HG02610 (cell line): ENCODE results near the gene CD8A.

Source experiments
- ATAC-seq: cut with Tn5 transposase; IDR thresholded peaks from one replicate; pipeline ENCODE4 v1.9.1; 2021; ENCODE audit warnings: mild to moderate bottlenecking, moderate library complexity; ENCODE audit not compliant: unreplicated experiment

CD8A gene

DNA sequence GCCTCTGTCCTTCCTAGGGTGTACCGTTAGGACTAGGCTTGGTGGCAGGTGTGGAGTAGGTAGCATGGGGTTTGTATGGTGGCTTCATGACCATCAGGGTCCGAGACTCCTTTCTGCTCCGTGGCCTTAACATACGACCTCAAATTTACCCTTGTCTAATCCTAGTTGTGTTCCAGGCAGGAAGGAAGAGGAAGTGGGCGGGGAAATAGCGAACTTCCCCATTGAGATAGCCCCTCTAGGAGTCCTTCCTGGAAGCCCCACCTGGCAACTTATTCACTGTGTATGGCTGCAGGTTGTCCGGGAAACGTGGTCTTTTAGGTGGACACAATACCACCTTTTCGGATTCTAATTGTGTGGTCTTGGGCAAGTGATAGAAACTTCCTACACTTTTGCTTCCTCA, 9.3 kb downstream of the CD8A start:
- ATAC-seq = no peak

- ATAC-seq = no peak
Observed at GRCh38 chr2:86779971-86780370, 10.7 kb downstream of the CD8A start.

- no peak for ATAC-seq
Observed at GRCh38 chr2:86778957-86779356, 11.8 kb downstream of the CD8A start.

DNA sequence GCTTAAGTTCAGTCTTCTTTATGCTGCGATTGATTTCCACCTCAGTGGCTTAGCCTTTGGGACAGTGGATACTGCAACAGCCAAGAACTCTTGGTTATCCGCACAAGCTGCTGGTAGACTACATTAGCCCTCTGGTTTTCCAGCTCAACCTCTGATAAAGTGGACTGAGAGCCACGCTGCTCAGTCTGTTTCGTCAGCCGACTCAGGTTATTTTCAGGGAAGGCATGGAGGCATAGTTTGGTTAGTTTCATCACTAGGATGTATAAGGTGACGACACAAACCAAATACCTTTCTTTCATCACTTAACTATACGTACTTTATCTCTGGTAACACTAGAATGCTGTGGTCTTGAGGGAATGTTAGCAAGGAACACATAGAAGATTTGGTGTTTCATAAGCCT, 14.2 kb downstream of the CD8A start:
- no peak for ATAC-seq

GRCh38 chr2:86775338-86775737, 15.4 kb downstream of the CD8A start:
- no peak for ATAC-seq

DNA sequence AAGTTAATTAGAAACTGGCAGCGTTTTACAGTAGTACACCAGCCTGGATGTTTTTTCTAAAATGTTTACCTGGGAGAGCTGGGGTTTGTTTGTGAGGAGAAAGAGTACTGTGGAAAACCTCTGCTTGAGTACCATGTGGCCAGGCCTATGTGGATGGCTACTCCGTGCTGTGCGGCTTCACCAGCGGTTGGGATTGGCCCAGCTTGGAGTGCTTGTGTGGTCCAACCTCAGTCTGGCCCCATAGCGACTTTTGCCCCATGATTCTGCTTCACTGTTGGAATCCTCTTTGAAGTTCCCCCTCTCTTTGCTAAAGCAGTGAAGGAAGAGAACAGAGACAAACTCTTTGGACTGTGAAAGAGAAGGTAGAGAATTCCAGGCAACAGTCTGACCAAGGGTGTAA, 15.9 kb downstream of the CD8A start:
- ATAC-seq = no peak

GRCh38 chr2:86772611-86773010, 18.1 kb downstream of the CD8A start:
- no peak for ATAC-seq

DNA sequence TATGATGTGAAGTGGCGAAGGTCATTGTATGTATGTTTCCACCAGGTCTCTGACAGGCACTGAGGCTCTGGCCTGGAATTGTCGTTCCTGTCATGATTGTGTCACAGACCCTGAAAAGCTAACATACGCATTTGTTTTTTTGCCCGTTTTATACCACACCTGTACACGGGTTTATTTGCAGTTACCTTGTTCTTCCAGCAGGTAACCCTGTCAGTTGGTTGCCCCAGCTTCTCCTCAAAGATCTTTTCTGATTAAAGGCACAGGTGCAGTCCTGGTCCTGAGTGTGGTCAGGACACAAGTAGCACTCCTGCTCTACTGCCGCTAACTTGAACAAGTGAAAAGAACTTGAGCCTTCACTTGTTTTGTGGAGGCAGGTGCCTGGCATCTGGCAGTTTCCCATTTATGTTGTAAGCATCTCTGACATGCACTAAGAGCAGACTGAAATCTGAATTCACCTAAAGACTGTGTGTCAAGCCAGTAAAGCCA, 19.9 kb downstream of the CD8A start:
- no peak for ATAC-seq

DNA sequence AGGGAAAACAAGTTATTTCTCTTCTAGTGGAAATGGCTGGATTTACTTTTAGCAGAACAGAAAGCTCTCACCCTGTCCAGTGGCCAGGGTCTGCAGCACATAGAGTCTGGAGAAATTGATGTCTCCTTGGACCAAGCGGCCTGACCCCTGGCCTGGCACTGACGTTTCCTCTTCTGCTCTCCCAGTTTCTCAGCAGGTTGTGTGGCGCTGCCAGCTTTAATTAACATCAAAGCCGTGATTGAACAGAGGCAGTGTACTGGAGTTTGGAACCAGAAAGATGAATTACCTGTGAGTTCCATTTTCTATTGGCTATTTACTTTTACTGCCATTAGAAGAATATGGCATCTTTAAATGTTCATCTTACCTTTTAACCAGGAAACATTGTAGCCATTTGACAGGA, 20.9 kb downstream of the CD8A start:
- ATAC-seq = no peak

DNA sequence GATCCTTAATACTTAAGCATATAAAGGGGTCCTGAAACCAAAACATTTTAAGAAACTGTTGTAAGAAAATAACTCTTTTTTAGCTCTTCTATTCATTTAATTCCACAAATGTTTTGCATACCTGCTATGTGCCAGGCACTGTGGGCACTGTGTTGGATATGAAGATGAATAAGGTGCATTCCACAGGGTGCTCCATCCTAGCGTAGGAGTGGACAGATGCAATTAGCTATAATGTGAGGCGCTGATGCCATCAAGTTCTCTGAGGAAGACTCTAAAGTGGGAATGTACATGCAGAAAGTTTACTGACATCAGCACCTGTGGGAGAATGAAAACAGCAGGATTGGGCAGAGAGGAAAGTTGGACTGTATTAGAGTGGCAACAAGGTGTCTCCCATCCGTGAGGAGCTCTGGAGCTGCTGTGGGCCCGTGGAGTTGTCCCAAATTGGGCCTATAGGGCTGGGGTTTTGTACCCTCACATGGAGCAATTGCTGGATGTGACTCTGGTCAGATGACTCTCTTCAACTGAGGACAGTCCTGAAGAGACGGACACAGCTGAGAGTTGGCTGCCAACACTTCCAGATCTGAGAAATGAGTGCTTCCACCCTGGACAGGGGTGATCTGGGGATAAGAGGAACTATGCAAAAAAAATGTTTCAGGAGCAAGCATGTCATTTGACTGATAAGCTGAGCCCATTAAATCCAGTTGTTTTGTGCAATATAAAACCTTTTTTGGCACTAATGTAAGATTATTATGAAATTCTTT, 22.3 kb downstream of the CD8A start:
- no peak for ATAC-seq

DNA sequence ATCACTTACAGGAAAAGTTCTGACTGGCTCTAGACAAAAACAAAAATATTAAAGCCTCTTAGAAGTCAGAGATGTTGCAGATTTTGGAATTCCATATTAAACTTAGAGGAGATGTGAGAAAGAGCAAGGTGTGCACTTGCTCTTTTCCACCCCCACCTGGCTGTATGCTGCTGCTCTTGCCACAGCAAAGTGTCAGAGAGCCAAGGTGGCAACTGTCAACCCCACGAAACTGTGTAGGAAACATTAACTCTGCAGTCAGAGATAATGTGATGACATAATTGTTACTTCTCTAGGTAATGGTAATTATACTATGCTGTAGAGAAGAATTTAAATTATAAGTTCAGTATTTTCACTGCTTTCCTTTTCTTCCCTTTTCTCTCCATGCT, 25.4 kb downstream of the CD8A start:
- no peak for ATAC-seq

DNA sequence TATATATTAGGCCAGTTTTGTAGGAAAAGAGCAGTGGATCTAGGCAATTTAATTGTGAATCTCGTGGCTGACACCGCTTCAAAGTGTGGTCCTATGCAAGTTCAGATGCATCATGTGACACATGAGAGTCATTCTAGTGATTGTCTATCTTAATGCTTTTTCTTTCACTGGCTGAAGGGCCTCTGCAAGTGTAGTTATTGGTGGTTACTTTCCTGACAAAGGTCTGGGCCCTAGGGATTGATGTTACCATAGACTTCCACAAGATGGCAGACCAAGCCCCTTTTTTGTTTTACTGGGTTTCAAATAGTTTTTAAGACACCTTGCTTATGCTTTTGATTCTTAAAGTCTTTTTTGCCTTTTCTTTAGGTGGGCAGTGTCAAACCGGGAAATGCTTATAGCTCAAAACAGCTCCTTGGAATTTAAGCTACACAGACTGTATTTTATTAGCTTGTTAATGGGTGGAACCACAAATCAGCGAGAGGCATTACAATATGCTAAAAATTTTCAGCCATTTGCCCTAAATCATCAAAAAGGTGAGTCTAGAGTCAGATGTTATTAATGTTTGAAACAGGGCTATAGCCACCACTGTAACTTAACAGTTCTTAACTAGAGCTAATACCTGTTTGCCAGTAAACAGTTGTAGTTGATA, 25.9 kb downstream of the CD8A start:
- no peak for ATAC-seq

DNA sequence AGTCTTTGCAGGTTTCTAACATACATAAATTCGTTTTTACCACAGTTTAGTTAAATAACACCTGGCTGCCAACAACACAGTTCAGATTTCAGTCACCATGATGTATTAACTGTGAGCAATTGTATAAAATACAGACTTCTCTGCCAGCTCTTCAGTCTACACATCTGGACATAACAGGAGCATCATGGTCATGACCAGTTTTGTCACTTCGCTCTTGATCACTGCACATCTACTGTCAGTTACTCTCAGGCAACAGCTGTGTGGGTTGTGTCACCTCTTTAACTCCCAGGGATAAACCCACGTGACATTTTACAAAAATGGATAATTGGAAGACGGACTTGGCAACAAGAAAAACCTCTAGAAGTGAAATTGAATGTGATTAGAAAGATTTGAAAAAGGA, 30.3 kb downstream of the CD8A start:
- no peak for ATAC-seq

DNA sequence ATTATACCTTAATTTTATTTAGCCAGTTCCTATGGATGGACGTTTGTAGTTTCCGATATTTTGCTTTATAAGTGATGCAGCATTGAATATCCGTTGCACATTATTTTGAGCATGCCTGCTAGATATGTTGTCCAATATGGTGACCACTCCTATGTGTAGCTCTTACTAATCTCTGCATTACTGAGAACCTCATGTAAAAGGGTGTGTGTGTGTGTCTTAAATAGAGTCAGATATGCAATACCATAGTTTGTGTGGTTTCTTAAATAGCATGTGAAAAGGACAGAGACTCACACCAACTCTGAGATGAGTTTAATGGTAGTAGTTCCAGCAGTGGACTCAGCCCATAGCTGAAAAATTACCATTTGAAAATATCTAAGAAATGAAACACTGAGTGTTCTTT, 32.3 kb downstream of the CD8A start:
- no peak for ATAC-seq

DNA sequence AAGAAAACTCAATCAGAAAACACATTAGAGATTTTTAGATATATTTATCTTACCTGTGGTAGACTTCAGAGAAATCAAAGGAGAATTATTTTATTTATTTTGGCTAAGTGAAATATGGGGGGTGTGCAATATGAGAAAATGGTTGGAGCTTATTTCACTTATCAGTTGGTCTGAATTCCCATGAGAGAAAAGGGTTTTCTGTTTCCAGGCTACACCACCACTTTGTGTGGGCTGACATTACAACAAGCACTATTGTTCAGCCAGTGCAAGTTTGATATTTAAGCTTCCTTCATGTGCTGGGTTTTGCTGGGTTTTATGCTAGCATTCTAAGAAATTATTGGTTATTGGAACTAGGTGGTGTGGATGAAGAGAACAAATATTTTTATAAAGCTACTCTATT, 37.1 kb downstream of the CD8A start:
- ATAC-seq = no peak

DNA sequence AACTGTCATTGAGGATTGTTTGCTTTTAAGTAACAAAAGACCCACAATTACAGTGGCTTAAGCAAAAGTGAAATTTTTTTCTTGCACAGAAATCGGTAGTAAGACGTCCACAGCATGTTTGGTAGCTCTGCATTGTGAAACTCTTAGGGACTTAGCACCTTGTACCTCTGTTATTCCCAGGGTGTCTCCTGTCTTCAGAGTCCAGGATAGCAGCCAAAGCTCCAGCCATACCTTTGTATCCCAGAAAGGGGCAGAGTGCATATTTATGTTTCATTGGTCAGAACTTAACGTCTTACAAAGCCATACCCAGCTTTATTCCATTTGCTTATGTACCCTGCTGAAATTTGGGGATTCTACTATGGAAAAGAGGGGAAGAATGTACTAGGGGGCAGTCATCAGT, 37.8 kb downstream of the CD8A start:
- no peak for ATAC-seq

GRCh38 chr2:86751778-86752177, 38.9 kb downstream of the CD8A start:
- ATAC-seq = no peak

DNA sequence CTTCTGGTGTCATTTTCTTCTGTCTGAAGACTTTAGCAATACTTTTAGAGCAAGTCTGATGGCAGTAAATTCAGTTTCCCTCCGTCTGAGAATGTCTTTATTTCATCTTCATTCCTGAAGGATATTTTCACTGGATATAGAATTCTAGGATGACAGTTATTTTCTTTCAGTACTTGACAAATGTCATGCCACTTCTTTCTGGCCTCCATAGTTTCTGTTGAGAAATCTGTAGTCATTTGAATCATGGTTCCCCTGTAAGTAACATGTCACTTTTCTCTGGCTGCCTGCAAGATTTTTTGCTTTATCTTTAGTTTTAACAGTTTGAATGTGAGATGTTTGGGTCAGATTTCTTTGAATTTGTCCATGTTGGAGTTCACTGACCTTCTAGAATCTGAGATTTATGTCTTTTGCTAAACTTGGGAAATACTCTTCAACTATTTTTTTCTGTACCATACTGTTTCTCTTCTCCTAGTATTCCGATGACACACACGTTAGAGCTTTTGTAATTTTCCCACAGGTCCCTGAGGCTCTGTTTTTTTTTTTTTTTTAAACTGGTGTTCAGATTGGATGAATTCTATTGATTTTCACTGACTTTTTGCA, 40.4 kb downstream of the CD8A start:
- ATAC-seq = no peak

GRCh38 chr2:86747711-86748639, 42.7 kb downstream of the CD8A start:
- peak; percentile 63 for ATAC-seq

GRCh38 chr2:86746939-86747338, 43.8 kb downstream of the CD8A start:
- no peak for ATAC-seq

DNA sequence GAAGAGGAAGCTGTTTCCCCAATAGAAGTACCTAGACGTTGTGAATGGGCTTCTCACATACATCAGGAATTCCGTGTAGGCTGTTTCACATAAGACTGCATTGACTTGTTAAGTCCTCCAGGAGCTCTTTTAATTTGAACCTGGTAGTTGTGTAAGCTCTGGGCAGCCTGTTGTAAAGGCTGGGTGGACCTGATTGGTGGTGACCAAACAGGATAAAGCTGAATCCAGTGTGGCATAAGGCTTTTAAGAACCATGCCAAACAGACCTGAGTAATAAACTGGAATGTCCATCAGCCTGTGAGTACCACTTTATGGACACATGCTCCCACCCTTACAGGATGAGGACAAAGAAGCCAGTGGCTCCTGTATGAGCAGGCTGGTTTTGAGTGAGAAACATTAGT, 46.6 kb downstream of the CD8A start:
- no peak for ATAC-seq
